ENCODE results near the gene ALDH5A1. TPM values are rescaled to one million over a fixed set of nuclear protein-coding genes. Genes with fewer than 3 reads are reported as not detected.

Gene ALDH5A1
- total RNA-seq, 4 donors from 2014 or later: 4.1 to 12.1 (median 7.9) TPM

DNA sequence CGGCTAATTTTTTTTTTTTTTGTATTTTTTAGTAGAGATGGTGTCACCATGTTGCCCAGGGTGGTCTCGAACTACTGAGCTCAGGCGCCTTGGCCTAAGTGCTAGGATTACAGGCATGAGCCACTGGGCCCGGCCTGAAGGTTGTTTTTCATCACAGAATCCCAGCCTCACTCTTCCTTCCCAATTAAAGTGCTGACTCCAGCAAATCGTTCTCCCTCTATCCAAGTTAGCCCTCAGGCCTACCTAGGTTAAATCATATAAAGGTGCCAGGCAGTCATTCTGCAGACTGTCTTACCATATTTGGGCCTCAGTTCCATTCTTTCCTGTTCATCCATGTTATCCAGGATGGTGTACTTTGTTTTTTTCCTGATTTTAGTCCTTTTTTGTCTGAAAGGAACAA lies 56.4 kb downstream of the ALDH5A1 start:
- H3K4me1 ChIP-seq: no peaks in the 10 kb centered on the region
- no peaks in the 10 kb centered on the region for H3K36me3 ChIP-seq
- H3K27me3 ChIP-seq: no peaks in the 10 kb centered on the region
- in situ Hi-C loops (cut with MboI; ENCODE audit: low pct_ligation_motif_present in 1 of 4, low pct_unique_long_range_greater_than_20kb in 1 of 4, low sequenced_read_pairs in 3 of 4): no loop called here
- H3K27ac ChIP-seq: no peak overlapping the region
- TF ChIP-seq EP300 (IDR thresholded peaks at IDR 0.05; ENCODE audit: low read depth): no peak
- TF ChIP-seq, protein P1, sequence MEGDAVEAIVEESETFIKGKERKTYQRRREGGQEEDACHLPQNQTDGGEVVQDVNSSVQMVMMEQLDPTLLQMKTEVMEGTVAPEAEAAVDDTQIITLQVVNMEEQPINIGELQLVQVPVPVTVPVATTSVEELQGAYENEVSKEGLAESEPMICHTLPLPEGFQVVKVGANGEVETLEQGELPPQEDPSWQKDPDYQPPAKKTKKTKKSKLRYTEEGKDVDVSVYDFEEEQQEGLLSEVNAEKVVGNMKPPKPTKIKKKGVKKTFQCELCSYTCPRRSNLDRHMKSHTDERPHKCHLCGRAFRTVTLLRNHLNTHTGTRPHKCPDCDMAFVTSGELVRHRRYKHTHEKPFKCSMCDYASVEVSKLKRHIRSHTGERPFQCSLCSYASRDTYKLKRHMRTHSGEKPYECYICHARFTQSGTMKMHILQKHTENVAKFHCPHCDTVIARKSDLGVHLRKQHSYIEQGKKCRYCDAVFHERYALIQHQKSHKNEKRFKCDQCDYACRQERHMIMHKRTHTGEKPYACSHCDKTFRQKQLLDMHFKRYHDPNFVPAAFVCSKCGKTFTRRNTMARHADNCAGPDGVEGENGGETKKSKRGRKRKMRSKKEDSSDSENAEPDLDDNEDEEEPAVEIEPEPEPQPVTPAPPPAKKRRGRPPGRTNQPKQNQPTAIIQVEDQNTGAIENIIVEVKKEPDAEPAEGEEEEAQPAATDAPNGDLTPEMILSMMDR (IDR thresholded peaks at IDR 0.05): no peak
- TF ChIP-seq POLR2AphosphoS5 (IDR thresholded peaks at IDR 0.05): no peak
- TF ChIP-seq POLR2A (IDR thresholded peaks at IDR 0.05): no peak
- 84 to 93% methylated on average over 3 to 5 of the region's 5 CpGs for WGBS, 2 donors (ENCODE audit: low coverage in 1 of 2)
- no peak for DNase-seq
- intact Hi-C loops (cut with DNase I; ENCODE audit: low total_unique reads): no loop called here
- no peak overlapping the region for H3K4me3 ChIP-seq
- H3K9me3 ChIP-seq: no peaks in the 10 kb centered on the region

GRCh38 chr6:24554474-24554873 lies 59.7 kb downstream of the ALDH5A1 start:
- intact Hi-C loops (cut with DNase I; ENCODE audit: low total_unique reads): no loop called here
- WGBS, 2 donors (ENCODE audit: low coverage in 1 of 2): 71 to 86% methylated on average over 1 of the region's 1 CpG
- no peak for TF ChIP-seq EP300 (IDR thresholded peaks at IDR 0.05; ENCODE audit: low read depth)
- no peak for TF ChIP-seq POLR2A (IDR thresholded peaks at IDR 0.05)
- TF ChIP-seq, protein P1 (IDR thresholded peaks at IDR 0.05): no peak
- TF ChIP-seq POLR2AphosphoS5 (IDR thresholded peaks at IDR 0.05): no peak
- no peak for DNase-seq
- no peak overlapping the region for H3K4me3 ChIP-seq
- H3K27me3 ChIP-seq: no peaks in the 10 kb centered on the region
- no peaks in the 10 kb centered on the region for H3K4me1 ChIP-seq
- in situ Hi-C loops (cut with MboI; ENCODE audit: low pct_ligation_motif_present in 1 of 4, low pct_unique_long_range_greater_than_20kb in 1 of 4, low sequenced_read_pairs in 3 of 4): no loop called here
- H3K27ac ChIP-seq: no peak overlapping the region
- no peaks in the 10 kb centered on the region for H3K9me3 ChIP-seq
- no peaks in the 10 kb centered on the region for H3K36me3 ChIP-seq

GRCh38 chr6:24558516-24558915 lies 63.7 kb downstream of the ALDH5A1 start:
- Histone ChIP-seq H3K36me3 (no peaks in the 10 kb centered on the region), H3K27me3 (no peaks in the 10 kb centered on the region), H3K9me3 (no peaks in the 10 kb centered on the region), H3K27ac (no peak overlapping the region), H3K4me1 (no peaks in the 10 kb centered on the region), H3K4me3 (no peak overlapping the region)
- DNase-seq: no peak
- in situ Hi-C loops (cut with MboI; ENCODE audit: low pct_ligation_motif_present in 1 of 4, low pct_unique_long_range_greater_than_20kb in 1 of 4, low sequenced_read_pairs in 3 of 4): no loop called here
- no peak for TF ChIP-seq POLR2AphosphoS5 (IDR thresholded peaks at IDR 0.05)
- no peak for TF ChIP-seq EP300 (IDR thresholded peaks at IDR 0.05; ENCODE audit: low read depth)
- TF ChIP-seq, protein P1 (IDR thresholded peaks at IDR 0.05): no peak
- TF ChIP-seq POLR2A (IDR thresholded peaks at IDR 0.05): no peak
- intact Hi-C loops (cut with DNase I; ENCODE audit: low total_unique reads): no loop called here

DNA sequence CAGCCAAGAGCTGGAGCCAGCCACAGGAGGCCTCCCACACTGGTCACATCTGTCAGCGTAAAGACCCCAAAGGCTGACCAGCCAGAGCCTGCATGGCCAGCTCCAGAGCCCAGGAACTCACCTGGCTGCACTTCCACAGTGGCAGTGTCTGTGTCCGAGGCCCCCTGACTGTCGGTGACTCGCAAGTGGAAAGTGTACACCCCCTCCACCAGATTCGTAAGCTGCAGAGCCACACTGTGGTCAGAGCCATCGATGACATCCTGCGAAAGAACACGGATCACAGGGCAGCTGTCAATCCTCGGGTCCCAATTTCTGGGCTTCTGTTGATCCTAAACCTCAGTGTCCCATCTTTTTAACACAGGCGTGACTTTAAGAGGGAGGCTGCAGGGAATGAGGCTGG lies 69.3 kb downstream of the ALDH5A1 start:
- Histone ChIP-seq H3K9me3 (no peaks in the 10 kb centered on the region), H3K27ac (no peak overlapping the region), H3K27me3 (no peaks in the 10 kb centered on the region), H3K4me3 (no peak overlapping the region), H3K36me3 (no peaks in the 10 kb centered on the region), H3K4me1 (no peaks in the 10 kb centered on the region)
- 84% methylated on average over 10 of the region's 10 CpGs; no CpG with 5 or more reads in 1 of the 2 donors for WGBS, 2 donors (ENCODE audit: low coverage in 1 of 2)
- no peak for DNase-seq
- intact Hi-C loops (cut with DNase I; ENCODE audit: low total_unique reads): no loop called here
- in situ Hi-C loops (cut with MboI; ENCODE audit: low pct_ligation_motif_present in 1 of 4, low pct_unique_long_range_greater_than_20kb in 1 of 4, low sequenced_read_pairs in 3 of 4): no loop called here
- TF ChIP-seq POLR2A (IDR thresholded peaks at IDR 0.05) (no peak), POLR2AphosphoS5 (IDR thresholded peaks at IDR 0.05) (no peak), EP300 (IDR thresholded peaks at IDR 0.05; ENCODE audit: low read depth) (no peak)
- TF ChIP-seq, protein P1 (IDR thresholded peaks at IDR 0.05): no peak

All from transverse colon (tissue), 4 donors.